Hematopoietic multipotent progenitor cell treated with erythropoietin and hydrocortisone succinate and interleukin-3 and kit ligand, for 17 days (in vitro differentiated cells): Measurements from ENCODE around the gene TRAPPC11.
"Not testable (repeated sequence)": the region's sequence is repeated elsewhere in the genome, so short reads cannot be mapped to it uniquely, and the experiment has no call there.

Experiments used
- DNase-seq: peaks from one replicate; pipeline ENCODE4 v3.0.0-alpha.2; 2015; ENCODE audit warnings: low spot score

The TRAPPC11 gene

GRCh38 chr4:183721207-183722081, 62.4 kb downstream of the TRAPPC11 start:
- no peak for DNase-seq

DNA sequence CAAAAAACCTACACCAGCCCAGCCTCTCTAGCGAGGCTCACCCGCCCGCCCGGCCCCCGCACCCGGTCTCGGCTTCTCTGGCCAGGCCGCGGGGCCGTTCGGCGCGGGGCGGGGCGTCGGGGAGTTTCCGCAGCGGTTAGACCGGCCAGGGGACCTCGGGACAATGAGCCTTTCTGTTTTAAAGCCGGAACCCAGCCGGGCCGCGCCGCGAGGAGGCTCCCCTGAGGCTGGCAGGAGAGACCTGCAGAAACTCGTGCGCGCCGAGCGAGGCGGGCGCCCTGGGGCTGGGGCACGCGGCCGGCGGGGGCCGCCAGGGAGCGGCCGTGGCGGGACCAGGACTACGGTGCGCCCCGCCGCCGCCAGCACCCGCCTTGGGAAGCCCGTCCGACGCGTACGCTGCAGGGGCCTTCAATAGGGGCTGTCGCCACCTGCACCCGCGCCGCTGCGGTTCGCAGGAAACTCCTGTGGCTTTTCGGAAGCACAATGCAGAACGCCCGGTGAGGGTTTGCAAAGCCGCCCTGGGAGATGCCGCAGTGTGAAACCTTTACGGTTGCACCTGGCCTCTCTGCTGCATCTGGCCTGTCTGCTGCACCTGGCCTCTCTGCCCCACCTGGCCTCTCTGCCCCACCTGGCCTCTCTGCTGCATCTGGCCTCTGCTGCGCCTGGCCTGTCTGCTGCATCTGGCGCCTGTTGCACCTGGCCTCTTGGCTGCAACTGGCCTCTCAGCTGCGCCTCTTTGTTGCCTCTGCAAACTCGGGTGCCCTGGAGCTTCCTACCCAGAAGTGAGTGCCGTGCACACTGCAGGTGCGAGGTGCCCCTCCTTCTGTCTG, 63.9 kb downstream of the TRAPPC11 start:
- DNase-seq, result no peak

- DNase-seq, result no peak
These were observed 64.6 kb downstream of the TRAPPC11 start for GRCh38 chr4:183723561-183724228.

- not testable (repeated sequence) for DNase-seq
These were observed 66.5 kb downstream of the TRAPPC11 start for GRCh38 chr4:183725585-183725984.

- DNase-seq, result no peak
These were observed 68.4 kb downstream of the TRAPPC11 start for GRCh38 chr4:183727482-183727881.

GRCh38 chr4:183728223-183729068, 69.4 kb downstream of the TRAPPC11 start:
- DNase-seq, result no peak

DNA sequence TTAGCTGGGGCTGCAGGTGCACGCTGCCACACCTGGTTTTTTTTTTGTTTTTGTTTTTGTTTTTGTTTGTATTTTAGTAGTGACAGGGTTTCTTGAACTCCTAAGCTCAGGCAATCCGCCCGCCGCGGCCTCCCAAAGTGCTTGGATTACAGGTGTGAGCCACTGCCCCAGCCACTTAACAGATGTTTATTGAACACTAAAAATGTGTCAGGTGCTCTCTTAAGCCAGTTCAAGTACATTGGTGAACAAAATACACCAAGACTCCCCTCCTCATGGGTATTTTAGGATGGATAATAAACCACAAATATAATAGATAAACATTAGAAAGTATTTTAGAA, 69.9 kb downstream of the TRAPPC11 start:
- no peak for DNase-seq

GRCh38 chr4:183729430-183730328, 70.6 kb downstream of the TRAPPC11 start:
- no peak for DNase-seq

DNA sequence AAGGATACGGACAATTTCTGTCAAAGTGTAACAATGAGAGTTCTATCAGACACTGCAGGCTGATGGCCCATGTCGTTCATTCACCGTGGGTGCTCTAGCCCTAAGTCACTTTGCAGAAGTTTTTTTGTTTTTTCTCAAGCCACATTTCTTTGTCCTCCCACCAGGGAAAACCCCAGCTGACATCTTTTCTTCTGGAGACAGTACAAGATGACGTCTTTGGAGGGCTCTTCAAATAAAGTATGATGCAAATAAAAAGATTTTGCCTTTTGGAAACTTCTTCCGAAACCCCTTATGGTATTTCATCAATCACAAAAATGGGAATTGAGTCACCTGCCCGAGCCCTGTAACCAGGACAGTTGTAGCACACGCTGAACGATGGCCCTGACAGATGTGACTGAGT, 73.2 kb downstream of the TRAPPC11 start:
- no peak for DNase-seq

- no peak for DNase-seq
These were observed 74.1 kb downstream of the TRAPPC11 start for GRCh38 chr4:183733181-183733580.

GRCh38 chr4:183738081-183738673, 79.1 kb downstream of the TRAPPC11 start:
- DNase-seq, result no peak

- no peak for DNase-seq
These were observed 79.9 kb downstream of the TRAPPC11 start for GRCh38 chr4:183738961-183739360.

DNA sequence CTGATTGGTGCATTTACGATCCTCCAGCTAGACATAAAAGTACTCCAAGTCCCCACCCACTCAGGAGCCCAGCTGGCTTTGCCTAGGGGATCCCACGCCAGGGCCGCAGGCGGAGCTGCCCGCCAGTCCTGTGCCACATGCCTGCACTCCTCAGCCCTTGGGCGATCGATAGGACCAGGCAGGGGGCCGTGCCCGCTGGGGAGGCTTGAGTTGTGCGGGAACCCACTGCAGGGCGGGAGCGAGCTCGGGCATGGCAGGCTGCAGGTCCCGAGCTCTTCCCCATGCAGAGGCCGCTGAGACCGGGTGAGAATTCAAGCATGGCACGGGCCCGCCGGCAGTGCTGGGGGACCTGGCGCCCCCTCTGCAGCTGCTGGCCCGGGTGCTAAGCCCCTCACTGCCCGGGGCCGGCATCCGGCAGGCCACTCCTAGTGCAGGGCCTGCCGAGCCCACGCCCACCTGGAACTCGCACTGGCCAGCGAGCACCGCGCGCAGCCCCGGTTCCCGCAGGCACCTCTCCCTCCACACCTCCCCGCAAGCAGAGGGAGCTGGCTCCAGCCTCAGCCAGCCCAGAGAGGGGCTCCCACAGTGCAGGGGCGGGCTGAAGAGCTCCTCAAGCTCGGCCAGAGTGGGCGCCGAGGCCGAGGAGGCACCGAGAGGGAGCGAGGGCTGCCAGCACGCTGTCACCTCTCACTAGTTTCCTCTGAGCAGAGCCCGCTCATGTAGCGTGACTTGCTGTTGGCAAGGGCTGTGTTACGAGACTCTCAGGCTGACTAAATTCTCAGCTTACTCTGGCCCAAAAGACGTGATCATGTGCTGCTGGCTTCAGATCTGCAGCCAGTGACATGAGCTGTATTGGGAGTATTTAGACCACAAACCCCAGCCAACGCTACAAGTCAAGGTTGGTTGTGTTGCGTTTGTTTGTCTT, 87.5 kb downstream of the TRAPPC11 start:
- DNase-seq, result no peak

- no peak for DNase-seq
These were observed 88.3 kb downstream of the TRAPPC11 start for GRCh38 chr4:183747380-183747779.

GRCh38 chr4:183747931-183748670, 89.0 kb downstream of the TRAPPC11 start:
- no peak for DNase-seq

DNA sequence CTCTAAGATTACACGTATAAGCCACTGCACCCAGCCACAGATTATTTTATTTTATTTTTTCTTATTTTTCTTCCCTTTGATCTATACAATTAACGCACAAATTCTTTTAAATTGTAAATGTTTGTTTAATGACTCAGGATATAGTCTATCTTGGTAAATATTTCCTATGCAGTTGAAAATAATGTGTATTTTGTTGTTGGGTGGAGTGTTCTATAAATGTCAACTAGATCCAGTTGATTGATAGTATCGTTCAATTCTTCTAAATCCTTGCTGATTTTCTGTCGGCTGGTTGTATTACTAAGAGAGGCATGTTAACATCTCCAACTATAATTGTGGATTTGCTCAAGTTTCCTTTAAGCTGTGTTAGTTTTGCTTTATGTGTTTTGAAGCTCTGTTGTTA, 92.0 kb downstream of the TRAPPC11 start:
- DNase-seq, result no peak

- DNase-seq, result no peak
These were observed 96.5 kb downstream of the TRAPPC11 start for GRCh38 chr4:183755596-183755995.

- DNase-seq, result no peak
These were observed 98.0 kb downstream of the TRAPPC11 start for GRCh38 chr4:183757060-183757459.
